Neutrophil (primary cell): ENCODE data around the gene WNK2.

ENCODE experiments used
- H3K27ac ChIP-seq: fragments of 200-600 bp; sonication (generic); 2 replicates; pipeline ENCODE4 v1.5.1; 2016; ENCODE audit warnings: mild to moderate bottlenecking, moderate library complexity
- H3K27me3 ChIP-seq: fragments of 200-600 bp; sonication (generic); 2 replicates; pipeline ENCODE4 v1.6.0; 2016; ENCODE audit warnings: mild to moderate bottlenecking
- H3K36me3 ChIP-seq: fragments of 200-600 bp; sonication (generic); 2 replicates; pipeline ENCODE4 v1.5.1; 2017
- H3K4me1 ChIP-seq, 2 experiments: fragments of 200-600 bp in 1 of 2; sonication (generic) in 1 of 2; 1 replicate in 1 of 2; 2 replicates in 1 of 2; pipeline versions ENCODE4 v1.5.1 to v1.6.1; 2013 to 2016; ENCODE audit warnings: low read depth in 1 of 2, low read length in 1 of 2, mild to moderate bottlenecking in 1 of 2, moderate library complexity in 1 of 2; ENCODE audit not compliant: control insufficient read depth in 1 of 2, insufficient read depth in 1 of 2
- H3K4me3 ChIP-seq, 2 experiments: fragments of 200-600 bp in 1 of 2; sonication (generic) in 1 of 2; 1 replicate in 1 of 2; 2 replicates in 1 of 2; pipeline ENCODE4 v1.5.1; 2013 to 2016; ENCODE audit warnings: low read depth in 1 of 2, low read length in 1 of 2, mild to moderate bottlenecking in 1 of 2, moderate library complexity in 1 of 2
- H3K9me3 ChIP-seq: fragments of 200-600 bp; sonication (generic); 2 replicates; pipeline ENCODE4 v1.5.1; 2016
- TF ChIP-seq, protein P1 (sequence below): fragments of 200-600 bp; sonication (generic); IDR thresholded peaks from 2 replicates; pipeline ENCODE4 v1.5.1; 2016; ENCODE audit warnings: antibody characterized with exemption

WNK2 gene

DNA sequence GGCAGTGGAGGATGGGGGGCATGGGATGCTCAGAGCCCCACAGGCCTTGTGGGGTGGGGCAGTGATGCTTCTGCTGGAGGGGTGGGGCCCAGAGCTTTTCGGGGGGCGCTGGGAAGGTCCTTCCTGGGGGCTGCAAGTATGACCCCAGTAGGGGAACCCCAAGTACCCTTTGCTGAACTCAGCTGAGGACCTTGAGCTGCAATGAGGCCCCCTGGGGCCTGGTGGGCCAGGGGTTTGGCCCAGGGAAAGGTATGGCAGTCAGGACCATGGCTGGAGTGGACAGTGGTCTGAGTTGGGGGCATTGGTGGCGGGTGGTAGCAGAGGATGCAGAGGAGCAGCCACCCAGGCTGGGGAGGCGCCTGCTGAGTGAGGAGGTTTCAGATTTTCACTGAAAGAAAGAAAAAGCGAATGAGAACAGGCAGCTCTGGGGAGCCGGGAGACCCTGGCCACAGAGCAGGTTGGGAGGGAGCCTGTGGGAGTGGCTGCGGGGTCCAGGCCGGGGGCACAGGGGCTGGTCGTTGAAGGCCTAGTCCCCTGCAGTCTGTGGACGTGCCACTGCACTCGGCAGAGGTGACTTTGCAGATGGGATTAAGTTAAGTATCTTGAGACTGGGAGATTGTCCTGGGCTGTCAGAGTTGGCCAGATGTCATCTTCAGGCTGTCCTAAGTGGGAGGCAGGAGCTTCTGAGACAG is 19.2 kb downstream of the WNK2 start:
- H3K4me1 ChIP-seq, result no peaks in the 10 kb centered on the region
- peaks cover under 1% of the 10 kb centered on the region for H3K27me3 ChIP-seq
- TF ChIP-seq, protein P1, sequence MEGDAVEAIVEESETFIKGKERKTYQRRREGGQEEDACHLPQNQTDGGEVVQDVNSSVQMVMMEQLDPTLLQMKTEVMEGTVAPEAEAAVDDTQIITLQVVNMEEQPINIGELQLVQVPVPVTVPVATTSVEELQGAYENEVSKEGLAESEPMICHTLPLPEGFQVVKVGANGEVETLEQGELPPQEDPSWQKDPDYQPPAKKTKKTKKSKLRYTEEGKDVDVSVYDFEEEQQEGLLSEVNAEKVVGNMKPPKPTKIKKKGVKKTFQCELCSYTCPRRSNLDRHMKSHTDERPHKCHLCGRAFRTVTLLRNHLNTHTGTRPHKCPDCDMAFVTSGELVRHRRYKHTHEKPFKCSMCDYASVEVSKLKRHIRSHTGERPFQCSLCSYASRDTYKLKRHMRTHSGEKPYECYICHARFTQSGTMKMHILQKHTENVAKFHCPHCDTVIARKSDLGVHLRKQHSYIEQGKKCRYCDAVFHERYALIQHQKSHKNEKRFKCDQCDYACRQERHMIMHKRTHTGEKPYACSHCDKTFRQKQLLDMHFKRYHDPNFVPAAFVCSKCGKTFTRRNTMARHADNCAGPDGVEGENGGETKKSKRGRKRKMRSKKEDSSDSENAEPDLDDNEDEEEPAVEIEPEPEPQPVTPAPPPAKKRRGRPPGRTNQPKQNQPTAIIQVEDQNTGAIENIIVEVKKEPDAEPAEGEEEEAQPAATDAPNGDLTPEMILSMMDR, result no peak
- no peak overlapping the region for H3K27ac ChIP-seq
- H3K9me3 ChIP-seq, result no peaks in the 10 kb centered on the region
- no peaks in the 10 kb centered on the region for H3K36me3 ChIP-seq
- H3K4me3 ChIP-seq, result no peak overlapping the region

DNA sequence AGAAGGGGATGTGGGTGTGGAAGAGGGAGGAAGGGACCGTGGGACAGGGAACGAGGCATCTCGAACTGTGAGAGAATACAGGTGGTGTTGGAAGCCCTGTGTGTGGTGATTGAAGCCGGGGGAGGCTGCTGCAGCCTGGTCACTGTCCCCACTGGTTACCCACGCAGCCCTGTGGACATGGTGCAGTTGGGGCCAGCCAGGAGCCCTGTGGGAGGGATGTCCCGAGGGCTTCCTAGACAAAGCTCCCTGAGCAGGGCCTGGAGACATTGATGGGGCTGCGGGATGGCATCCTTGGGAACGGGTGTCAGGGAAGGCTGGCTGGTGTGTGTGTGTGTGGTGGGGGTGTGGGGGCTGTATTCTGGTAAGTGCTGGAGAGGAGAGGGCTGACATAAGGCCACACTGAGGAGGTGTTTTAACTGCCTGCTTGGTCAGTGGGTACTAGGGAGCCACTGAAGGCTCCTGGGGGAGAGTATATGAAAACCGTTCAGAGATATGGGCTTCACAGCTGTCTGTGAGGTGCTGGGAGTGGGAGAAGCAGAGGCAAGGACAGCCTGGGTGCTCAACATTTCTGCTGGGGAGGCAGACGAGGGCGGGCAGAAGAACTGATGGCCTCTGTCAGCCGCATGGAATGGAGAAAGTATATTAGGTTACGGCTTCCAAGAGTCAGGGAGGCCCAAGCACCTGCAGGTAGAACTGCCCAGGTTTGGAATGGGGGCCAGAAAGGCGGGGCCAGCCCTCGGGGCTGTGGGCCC is 20.0 kb downstream of the WNK2 start:
- H3K4me3 ChIP-seq, result no peak overlapping the region
- TF ChIP-seq, protein P1, result no peak

DNA sequence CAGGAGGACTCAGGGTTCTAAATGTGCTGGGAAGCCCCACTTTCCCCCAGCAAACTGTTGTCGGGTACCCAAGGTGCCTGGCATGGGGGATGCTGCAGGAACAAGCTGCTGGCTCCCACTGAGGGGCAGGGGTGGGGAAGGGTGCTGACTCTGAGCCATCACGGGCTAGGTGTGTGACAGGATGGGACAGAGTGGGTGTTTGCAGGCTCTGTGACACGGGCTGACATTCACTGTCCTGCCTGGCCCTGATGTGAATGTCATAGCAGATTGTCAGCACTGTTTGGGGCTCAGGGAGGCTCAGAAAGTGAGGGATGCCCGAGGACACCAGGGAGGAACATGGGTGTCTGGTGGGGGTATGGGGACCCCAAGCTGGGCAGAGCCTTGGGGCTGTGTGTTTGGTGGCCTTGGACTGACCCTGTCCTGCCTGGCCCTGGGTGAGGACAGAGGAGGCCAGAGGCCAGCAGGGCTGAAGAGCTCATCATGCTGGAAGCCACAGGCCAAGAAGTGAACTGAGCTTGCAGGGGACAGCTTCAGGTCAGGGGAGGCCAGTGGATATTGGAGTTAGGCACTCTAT is 20.6 kb downstream of the WNK2 start:
- TF ChIP-seq, protein P1, result no peak

More for the DNA sequence above, 20.0 kb downstream of the WNK2 start:
- Histone ChIP-seq H3K27ac (no peak overlapping the region), H3K9me3 (no peaks in the 10 kb centered on the region), H3K36me3 (no peaks in the 10 kb centered on the region), H3K4me1 (no peaks in the 10 kb centered on the region), H3K27me3 (no peaks in the 10 kb centered on the region)

DNA sequence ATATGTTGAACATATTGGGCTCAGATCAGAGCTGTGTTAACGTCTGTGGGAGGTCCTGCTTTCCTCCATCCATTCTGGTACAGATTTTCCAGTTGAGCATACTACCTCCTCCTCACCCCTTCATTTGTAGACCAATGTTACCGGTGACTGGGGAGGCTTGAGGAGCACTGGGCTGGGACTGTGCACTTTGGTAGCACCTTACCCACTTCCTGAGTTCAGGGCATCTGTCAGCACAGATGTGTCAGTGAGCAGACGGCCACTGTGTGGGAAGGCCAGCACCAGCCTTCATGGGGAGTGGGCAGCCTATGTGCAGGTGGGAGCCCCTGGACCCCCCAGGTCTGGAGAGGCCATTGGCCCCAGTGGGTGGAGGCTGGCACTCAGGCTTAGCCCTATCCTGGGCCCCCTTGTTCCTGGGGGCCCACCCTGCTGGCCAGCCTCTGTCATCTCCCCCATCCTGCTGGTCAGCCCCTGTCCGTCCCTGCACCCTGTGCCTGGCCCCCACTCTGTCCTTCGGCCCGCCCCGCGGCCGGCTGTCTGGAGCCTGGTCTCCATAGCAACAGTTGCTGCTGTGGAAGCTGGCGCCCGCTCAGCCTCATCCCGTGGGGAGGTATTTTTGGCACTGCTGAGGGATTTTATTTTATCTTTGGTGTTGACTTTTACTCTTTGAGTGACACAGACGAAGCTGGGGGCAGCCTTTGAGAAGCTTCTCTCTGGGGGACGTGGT is 21.3 kb downstream of the WNK2 start:
- Histone ChIP-seq H3K9me3 (no peaks in the 10 kb centered on the region), H3K36me3 (no peaks in the 10 kb centered on the region), H3K4me1 (no peaks in the 10 kb centered on the region), H3K27ac (no peak overlapping the region), H3K4me3 (no peak overlapping the region), H3K27me3 (peaks cover 4% of the 10 kb centered on the region)
- TF ChIP-seq, protein P1, result no peak

More for the DNA sequence above, 20.6 kb downstream of the WNK2 start:
- Histone ChIP-seq H3K36me3 (no peaks in the 10 kb centered on the region), H3K9me3 (no peaks in the 10 kb centered on the region), H3K4me3 (no peak overlapping the region), H3K27me3 (peaks cover 4% of the 10 kb centered on the region), H3K4me1 (no peaks in the 10 kb centered on the region), H3K27ac (no peak overlapping the region)

DNA sequence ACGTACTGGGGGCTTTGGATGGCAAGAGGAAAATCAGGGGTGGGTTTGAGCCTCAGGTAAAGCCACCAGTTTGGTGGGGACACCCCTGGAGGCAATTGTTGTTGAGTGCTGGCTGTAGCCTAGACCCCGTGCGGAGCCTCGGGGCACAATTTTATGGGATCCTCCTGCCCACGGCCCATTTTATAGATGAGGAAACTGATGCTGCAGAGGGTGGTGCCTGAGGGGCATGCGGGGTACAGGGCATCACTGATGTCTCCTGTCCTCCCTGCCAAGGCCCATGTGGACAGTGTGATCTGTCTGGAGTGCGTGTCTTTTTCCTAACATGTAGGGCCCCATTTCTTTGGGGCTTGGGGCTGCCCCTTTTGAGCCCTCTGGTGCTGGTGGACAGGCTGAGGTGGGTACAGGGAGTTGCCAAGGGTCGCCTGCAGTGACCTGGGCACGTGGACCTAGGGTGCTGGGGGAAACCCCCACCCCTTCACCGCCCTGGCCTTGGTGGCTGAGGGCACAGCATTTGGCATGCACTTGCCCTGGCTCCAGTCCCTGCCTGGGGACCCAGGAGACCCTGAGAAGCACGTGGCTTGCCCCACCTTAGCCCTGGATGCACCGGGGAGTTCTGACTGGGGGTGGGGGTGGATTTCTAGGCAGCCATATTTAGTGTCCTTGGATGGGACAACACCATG is 22.1 kb downstream of the WNK2 start:
- Histone ChIP-seq H3K4me1 (no peaks in the 10 kb centered on the region), H3K36me3 (no peaks in the 10 kb centered on the region), H3K9me3 (no peaks in the 10 kb centered on the region), H3K4me3 (no peak overlapping the region), H3K27ac (no peak overlapping the region), H3K27me3 (peaks cover 4% of the 10 kb centered on the region)
- TF ChIP-seq, protein P1, result no peak
